IgD-negative memory B cell (primary cell): ENCODE data around the gene PAPPA2. TPM values are rescaled to one million over a fixed set of nuclear protein-coding genes. Genes with fewer than 3 reads are reported as not detected.
A peak's percentile ranks its signal among the peaks of the same experiment; 100 is the strongest.
"Not testable (repeated sequence)": the region's sequence is repeated elsewhere in the genome, so short reads cannot be mapped to it uniquely, and the experiment has no call there.

Source experiments
- H3K27ac Mint-ChIP-seq, 3 donors: one replicate each; pipeline ENCODE4 v1.8.0; 2020 to 2022; ENCODE audit warnings: mild to moderate bottlenecking in 3 of 3, mixed read lengths in 3 of 3, moderate library complexity in 1 of 3
- H3K27me3 Mint-ChIP-seq: one replicate; pipeline ENCODE4 v1.8.0; 2021; ENCODE audit warnings: mixed read lengths
- H3K36me3 Mint-ChIP-seq: one replicate; pipeline ENCODE4 v1.8.0; 2020; ENCODE audit warnings: mild to moderate bottlenecking, mixed read lengths
- H3K4me1 Mint-ChIP-seq, 3 donors: one replicate each; pipeline ENCODE4 v1.8.0; 2020 to 2022; ENCODE audit warnings: mixed read lengths in 3 of 3, mild to moderate bottlenecking in 1 of 3
- H3K4me3 Mint-ChIP-seq, 4 donors: one replicate each; pipeline ENCODE4 v1.8.0; 2020 to 2022; ENCODE audit warnings: mild to moderate bottlenecking in 4 of 4, mixed read lengths in 4 of 4, moderate library complexity in 3 of 4
- H3K9me3 Mint-ChIP-seq, 3 donors: one replicate each; pipeline ENCODE4 v1.8.0; 2020 to 2021; ENCODE audit warnings: mixed read lengths in 3 of 3, mild to moderate bottlenecking in 1 of 3
- polyA plus RNA-seq: library from polyadenylated mRNA; unstranded; fragments of 300-500 nt; fragmentation: Illumina TruSeq; gene quantifications from one replicate; pipeline ENCODE4 v1.2.3, GENCODE V29; 2021

PAPPA2 gene, protein sequence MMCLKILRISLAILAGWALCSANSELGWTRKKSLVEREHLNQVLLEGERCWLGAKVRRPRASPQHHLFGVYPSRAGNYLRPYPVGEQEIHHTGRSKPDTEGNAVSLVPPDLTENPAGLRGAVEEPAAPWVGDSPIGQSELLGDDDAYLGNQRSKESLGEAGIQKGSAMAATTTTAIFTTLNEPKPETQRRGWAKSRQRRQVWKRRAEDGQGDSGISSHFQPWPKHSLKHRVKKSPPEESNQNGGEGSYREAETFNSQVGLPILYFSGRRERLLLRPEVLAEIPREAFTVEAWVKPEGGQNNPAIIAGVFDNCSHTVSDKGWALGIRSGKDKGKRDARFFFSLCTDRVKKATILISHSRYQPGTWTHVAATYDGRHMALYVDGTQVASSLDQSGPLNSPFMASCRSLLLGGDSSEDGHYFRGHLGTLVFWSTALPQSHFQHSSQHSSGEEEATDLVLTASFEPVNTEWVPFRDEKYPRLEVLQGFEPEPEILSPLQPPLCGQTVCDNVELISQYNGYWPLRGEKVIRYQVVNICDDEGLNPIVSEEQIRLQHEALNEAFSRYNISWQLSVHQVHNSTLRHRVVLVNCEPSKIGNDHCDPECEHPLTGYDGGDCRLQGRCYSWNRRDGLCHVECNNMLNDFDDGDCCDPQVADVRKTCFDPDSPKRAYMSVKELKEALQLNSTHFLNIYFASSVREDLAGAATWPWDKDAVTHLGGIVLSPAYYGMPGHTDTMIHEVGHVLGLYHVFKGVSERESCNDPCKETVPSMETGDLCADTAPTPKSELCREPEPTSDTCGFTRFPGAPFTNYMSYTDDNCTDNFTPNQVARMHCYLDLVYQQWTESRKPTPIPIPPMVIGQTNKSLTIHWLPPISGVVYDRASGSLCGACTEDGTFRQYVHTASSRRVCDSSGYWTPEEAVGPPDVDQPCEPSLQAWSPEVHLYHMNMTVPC (N-terminal part only)
- not detected for polyA plus RNA-seq

- peak within 1 kb of the TSS in 1 of 3 donors; percentile 32 for H3K27ac Mint-ChIP-seq
- no peaks in the 10 kb centered on the region for H3K36me3 Mint-ChIP-seq
- peaks cover 0 to 1% (median 0%) of the 10 kb centered on the region in 3 donors for H3K9me3 Mint-ChIP-seq
- no peaks in the 10 kb centered on the region for H3K4me1 Mint-ChIP-seq
- H3K4me3 Mint-ChIP-seq, result no peak within 1 kb of the TSS
- no peaks in the 10 kb centered on the region for H3K27me3 Mint-ChIP-seq
These were observed at the start of gene PAPPA2 for GRCh38 chr1:176462674-176463378. TSS of gene PAPPA2 (plus strand) at chr1:176463175. CDS start at chr1:176556323, 93,148 bp downstream.

DNA sequence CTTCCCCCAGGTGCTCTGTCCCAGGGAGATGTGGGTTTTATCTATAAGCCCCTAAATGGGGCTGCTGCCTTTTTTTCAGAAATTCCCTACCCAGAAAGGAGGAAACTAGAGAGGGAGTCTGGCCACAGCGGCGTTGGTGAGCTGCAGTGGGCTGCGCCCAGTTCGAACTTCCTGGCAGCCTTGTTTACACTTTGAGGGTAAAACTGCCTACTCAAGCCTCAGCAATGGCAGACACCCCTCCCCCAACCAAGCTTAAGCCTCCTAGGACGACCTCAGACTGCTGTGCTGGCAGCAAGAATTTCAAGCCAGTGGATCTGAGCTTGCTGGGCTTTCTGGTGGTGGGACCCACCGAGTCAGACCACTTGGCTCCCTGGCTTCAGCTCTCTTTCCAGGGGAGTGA lies 46.2 kb upstream of the PAPPA2 start:
- Mint-ChIP-seq H3K36me3 (peaks cover 1% of the 10 kb centered on the region), H3K4me1 (no peaks in the 10 kb centered on the region), H3K27me3 (peaks cover 10% of the 10 kb centered on the region), H3K27ac (no peak overlapping the region), H3K9me3 (peaks cover 0 to 2% (median 0%) of the 10 kb centered on the region in 3 donors), H3K4me3 (no peak overlapping the region)

GRCh38 chr1:176419608-176420007 lies 43.4 kb upstream of the PAPPA2 start:
- not testable (repeated sequence) for H3K4me3 Mint-ChIP-seq, H3K27me3 Mint-ChIP-seq, H3K36me3 Mint-ChIP-seq, H3K27ac Mint-ChIP-seq, H3K4me1 Mint-ChIP-seq
- peaks cover 0 to 10% (median 2%) of the 10 kb centered on the region in 3 donors for H3K9me3 Mint-ChIP-seq

DNA sequence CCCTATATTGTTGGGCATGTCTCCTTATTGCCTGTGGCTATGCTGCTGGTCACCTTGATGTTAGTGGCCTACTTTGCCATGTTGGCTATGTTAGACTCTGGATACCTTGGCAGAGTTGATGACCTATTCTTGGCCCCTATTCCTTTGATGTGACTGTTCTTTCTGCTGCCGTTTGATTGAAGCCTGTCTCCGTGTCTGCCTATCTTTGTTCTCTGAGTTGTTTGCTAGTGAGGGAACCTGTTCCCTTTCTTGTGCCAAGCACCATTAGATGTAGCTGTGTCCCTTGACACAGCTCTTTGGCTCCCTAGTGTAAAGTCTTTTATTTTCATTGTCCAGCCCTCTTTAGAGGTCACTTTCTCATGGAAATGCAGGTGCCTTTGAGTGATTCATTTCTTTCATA lies 28.7 kb upstream of the PAPPA2 start:
- H3K4me3 Mint-ChIP-seq, result no peak overlapping the region

GRCh38 chr1:176436251-176436650 lies 26.7 kb upstream of the PAPPA2 start:
- no peak overlapping the region for H3K4me3 Mint-ChIP-seq
- H3K36me3 Mint-ChIP-seq, result no peaks in the 10 kb centered on the region
- no peaks in the 10 kb centered on the region for H3K9me3 Mint-ChIP-seq
- no peak overlapping the region for H3K27ac Mint-ChIP-seq
- H3K27me3 Mint-ChIP-seq, result peaks cover 2% of the 10 kb centered on the region
- H3K4me1 Mint-ChIP-seq, result no peaks in the 10 kb centered on the region

More for the DNA sequence above, 28.7 kb upstream of the PAPPA2 start:
- Mint-ChIP-seq H3K4me1 (no peaks in the 10 kb centered on the region), H3K36me3 (no peaks in the 10 kb centered on the region), H3K9me3 (no peaks in the 10 kb centered on the region), H3K27me3 (peaks cover 2% of the 10 kb centered on the region), H3K27ac (no peak overlapping the region)

- H3K27ac Mint-ChIP-seq, result no peak overlapping the region
- peaks cover 2% of the 10 kb centered on the region for H3K27me3 Mint-ChIP-seq
- H3K4me3 Mint-ChIP-seq, result no peak overlapping the region
- H3K9me3 Mint-ChIP-seq, result peaks cover 0 to 4% (median 0%) of the 10 kb centered on the region in 3 donors
- no peaks in the 10 kb centered on the region for H3K4me1 Mint-ChIP-seq
- H3K36me3 Mint-ChIP-seq, result no peaks in the 10 kb centered on the region
These were observed 22.8 kb upstream of the PAPPA2 start for GRCh38 chr1:176440176-176440575.

DNA sequence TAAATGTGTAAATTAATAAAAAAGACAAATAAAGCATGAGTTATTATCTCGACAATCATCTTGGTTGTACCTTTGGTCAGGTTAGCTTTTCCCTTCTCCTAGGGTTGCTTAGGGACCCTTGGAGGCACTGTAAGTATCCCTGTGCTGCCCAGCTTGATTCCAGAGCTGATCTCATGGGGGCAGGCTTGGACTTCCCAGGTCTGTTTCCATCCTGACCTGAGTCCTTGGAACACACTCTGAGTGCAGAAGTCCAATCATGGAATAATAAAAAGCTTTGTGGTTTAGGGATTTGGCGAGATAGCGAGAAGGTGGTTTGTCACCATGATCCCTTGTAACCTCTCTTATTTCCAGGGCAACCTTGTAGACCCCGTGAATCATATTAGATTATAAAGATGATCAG lies 18.7 kb upstream of the PAPPA2 start:
- Mint-ChIP-seq H3K36me3 (no peaks in the 10 kb centered on the region), H3K9me3 (peaks cover 0 to 4% (median 0%) of the 10 kb centered on the region in 3 donors), H3K4me1 (no peaks in the 10 kb centered on the region), H3K27ac (no peak overlapping the region), H3K4me3 (no peak overlapping the region), H3K27me3 (peaks cover 3% of the 10 kb centered on the region)

DNA sequence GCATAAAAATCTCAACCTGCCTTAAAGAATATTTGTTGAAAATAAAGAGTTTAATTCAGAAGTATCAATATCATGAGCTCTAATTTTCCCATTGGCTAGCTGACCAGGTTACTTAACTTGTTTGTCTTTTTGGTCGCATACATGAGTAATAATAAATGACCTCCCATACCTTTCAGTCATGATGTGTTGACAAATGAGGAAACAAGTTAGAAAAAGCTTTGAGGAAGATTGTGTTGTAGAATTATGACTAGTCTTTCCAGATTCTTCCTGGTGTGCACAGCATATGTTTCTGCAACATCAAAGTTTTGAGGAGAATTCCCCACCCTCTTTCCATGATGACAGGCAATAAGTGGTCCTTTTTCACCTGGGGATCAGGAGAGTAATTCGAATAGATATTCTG lies 17.6 kb upstream of the PAPPA2 start:
- no peaks in the 10 kb centered on the region for H3K4me1 Mint-ChIP-seq
- H3K9me3 Mint-ChIP-seq, result peaks cover 0 to 4% (median 0%) of the 10 kb centered on the region in 3 donors
- H3K36me3 Mint-ChIP-seq, result no peaks in the 10 kb centered on the region
- peaks cover 3% of the 10 kb centered on the region for H3K27me3 Mint-ChIP-seq
- no peak overlapping the region for H3K27ac Mint-ChIP-seq
- no peak overlapping the region for H3K4me3 Mint-ChIP-seq

DNA sequence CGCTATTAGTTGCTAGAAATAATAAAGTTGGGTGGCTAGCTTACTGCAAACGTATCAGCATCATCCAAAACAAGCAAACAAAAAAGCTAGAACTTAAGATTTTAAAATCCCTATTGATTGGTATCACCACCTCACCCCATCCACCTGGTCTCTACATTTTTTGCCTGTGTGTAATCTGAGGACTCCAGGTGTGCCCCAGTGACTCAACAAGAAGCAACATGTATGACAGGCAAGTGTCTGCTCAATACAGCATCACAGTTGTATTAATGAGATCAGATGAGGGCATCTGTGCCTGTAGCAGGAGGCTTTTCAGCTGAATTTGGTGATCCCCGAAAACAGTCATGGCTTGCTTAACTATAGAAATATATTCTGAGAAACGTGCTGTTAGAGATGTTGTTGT lies 14.6 kb upstream of the PAPPA2 start:
- peaks cover 0 to 6% (median 5%) of the 10 kb centered on the region in 3 donors for H3K9me3 Mint-ChIP-seq
- H3K27me3 Mint-ChIP-seq, result peaks cover 3% of the 10 kb centered on the region
- H3K4me1 Mint-ChIP-seq, result no peaks in the 10 kb centered on the region
- no peak overlapping the region for H3K4me3 Mint-ChIP-seq
- no peak overlapping the region for H3K27ac Mint-ChIP-seq
- no peaks in the 10 kb centered on the region for H3K36me3 Mint-ChIP-seq

GRCh38 chr1:176450526-176450925 lies 12.4 kb upstream of the PAPPA2 start:
- H3K27ac Mint-ChIP-seq, result no peak overlapping the region
- no peaks in the 10 kb centered on the region for H3K36me3 Mint-ChIP-seq
- H3K4me1 Mint-ChIP-seq, result no peaks in the 10 kb centered on the region
- peaks cover 0 to 7% (median 5%) of the 10 kb centered on the region in 3 donors for H3K9me3 Mint-ChIP-seq
- no peak overlapping the region for H3K4me3 Mint-ChIP-seq
- H3K27me3 Mint-ChIP-seq, result peaks cover 3% of the 10 kb centered on the region

DNA sequence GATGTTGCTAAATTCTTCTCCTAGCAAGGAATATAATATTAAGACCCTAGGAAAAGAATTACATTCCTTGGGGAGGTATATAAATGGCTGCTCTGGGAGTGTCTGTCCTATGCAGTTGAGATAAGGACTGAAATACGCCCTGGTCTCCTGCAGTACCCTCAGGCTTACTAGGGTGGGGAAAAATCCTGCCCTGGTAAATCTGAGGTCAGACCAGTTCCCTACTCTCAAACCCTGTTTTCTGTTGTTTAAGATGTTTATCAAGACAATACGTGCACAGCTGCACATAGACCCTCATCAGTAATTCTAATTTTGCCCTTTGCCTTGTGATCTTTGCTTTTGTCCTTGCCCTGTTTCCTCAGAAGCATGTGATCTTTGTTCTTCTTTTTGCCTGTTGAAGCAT lies 11.2 kb upstream of the PAPPA2 start:
- H3K9me3 Mint-ChIP-seq, H3K27ac Mint-ChIP-seq, H3K36me3 Mint-ChIP-seq, H3K4me3 Mint-ChIP-seq, H3K27me3 Mint-ChIP-seq, H3K4me1 Mint-ChIP-seq: not testable (repeated sequence)

DNA sequence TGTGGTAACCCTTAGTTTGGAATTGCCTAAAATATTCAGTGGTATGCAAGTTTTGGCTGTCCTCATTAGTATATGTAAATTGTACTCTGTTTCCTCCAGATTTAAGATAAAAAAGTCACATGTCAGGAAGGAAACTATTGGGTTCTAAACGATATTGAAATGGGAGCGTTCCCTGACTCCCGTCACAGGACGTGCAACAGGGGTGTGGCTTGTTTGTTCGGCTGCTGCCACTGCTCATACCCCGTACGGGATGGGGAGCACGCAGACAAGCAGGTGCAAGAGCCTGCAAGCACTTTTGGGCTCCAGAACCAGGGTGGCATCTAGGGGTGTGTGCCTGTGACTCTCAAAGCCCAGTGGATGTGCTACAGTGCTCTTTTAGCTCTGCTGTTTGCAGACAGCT lies 6.2 kb upstream of the PAPPA2 start:
- Mint-ChIP-seq H3K4me1 (no peaks in the 10 kb centered on the region), H3K9me3 (peaks cover 0 to 5% (median 4%) of the 10 kb centered on the region in 3 donors), H3K27me3 (no peaks in the 10 kb centered on the region), H3K4me3 (no peak overlapping the region), H3K27ac (no peak overlapping the region), H3K36me3 (no peaks in the 10 kb centered on the region)

DNA sequence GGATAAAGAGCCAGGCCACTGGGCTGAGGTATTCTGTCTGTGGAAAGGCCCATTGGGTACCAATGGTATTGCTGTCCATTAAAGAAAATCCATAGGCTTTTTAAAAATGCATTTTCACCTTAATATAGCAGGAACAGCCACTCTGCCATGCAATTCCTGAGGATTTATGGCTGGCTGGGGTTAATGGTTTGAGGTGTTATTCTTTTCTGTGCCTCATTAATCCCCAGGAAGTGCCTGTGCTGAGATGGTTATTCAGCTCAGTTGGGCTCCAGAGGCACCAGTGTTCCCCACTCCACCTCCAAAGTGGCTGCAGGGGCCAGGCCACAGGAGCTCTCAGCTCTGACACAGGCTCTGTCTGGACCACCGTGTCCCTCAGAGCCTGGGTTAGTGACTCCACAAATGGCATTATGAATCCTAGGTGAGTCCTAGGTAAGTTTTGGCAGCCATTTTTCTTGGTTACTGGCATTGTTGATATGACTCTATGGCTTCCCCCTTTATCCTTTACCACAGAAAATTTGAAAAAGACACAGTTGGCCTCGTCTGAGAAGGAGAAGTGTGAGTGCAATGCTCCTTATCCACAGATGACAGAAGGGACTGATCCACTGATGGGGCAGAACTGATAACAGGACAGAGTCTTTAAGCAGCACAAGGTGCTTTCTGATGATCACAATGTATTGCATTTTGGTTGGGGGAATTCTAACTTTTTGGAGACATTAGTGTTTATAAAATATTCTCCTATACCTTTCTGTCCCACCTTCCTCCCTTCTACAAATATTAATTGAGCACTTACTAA lies 2.2 kb upstream of the PAPPA2 start:
- H3K9me3 Mint-ChIP-seq, result peaks cover 0 to 1% (median 0%) of the 10 kb centered on the region in 3 donors
- H3K27ac Mint-ChIP-seq, result no peak overlapping the region
- no peaks in the 10 kb centered on the region for H3K36me3 Mint-ChIP-seq
- H3K4me3 Mint-ChIP-seq, result no peak overlapping the region
- H3K4me1 Mint-ChIP-seq, result no peaks in the 10 kb centered on the region
- H3K27me3 Mint-ChIP-seq, result no peaks in the 10 kb centered on the region

DNA sequence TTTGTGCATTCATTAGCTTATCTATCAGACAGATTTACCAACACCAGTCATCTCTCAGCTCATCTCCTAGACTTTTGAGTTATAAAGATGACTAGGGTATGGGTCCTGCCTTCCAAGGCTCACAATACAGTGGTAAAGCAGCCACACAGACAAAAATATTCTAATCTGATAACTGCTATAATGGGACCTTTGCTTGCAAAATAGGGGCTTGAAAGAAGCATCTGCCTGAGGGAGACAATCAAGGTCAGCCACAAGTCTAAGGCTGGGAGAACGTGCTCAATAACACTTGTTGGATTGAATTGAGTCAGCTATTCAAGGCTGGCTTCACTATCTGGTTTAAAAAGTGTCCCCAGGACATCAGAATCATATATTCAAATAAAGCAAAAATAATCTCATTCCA lies 1.4 kb upstream of the PAPPA2 start:
- H3K4me3 Mint-ChIP-seq, result no peak overlapping the region
- H3K9me3 Mint-ChIP-seq, result peaks cover 0 to 1% (median 0%) of the 10 kb centered on the region in 3 donors
- H3K4me1 Mint-ChIP-seq, result no peaks in the 10 kb centered on the region
- H3K27me3 Mint-ChIP-seq, result no peaks in the 10 kb centered on the region
- H3K36me3 Mint-ChIP-seq, result no peaks in the 10 kb centered on the region
- no peak overlapping the region for H3K27ac Mint-ChIP-seq
